ENCODE measurements around the gene GON7.
"Not testable (repeated sequence)": the region's sequence is repeated elsewhere in the genome, so short reads cannot be mapped to it uniquely, and the experiment has no call there.

GON7 gene

DNA sequence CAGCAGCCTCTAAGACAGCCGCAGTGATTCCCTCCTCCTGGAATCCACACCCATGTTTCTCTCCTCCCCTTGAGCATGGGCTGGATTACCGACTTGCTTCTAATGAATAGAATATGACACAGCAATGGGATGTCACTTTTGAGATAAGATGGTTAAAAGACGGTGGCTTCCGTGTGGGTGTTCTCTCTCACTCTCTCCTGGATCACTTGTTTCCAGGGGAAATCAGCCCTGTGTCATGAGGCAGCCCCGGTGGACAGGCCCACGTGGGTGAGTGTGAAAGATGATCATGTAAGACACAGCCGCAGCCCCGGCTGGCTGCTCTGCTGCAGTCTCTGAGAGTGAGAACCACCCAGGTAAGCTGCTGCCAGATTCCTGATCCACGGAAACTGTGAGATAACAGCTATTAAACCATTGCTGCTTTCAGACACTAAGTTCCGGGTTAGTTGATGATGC, 32.9 kb downstream of the GON7 start:
- Histone ChIP-seq H3K27me3 (ENCODE audit: control insufficient read depth, low read length) (0 out of 2 replicates have a peak, but pooled peaks cover 3% of the 10 kb centered on the region), H3K4me1 (ENCODE audit: control insufficient read depth, low read length) (peaks cover 5% of the 10 kb centered on the region), H3K27ac (ENCODE audit: low read depth, low read length) (no peak overlapping the region)

DNA sequence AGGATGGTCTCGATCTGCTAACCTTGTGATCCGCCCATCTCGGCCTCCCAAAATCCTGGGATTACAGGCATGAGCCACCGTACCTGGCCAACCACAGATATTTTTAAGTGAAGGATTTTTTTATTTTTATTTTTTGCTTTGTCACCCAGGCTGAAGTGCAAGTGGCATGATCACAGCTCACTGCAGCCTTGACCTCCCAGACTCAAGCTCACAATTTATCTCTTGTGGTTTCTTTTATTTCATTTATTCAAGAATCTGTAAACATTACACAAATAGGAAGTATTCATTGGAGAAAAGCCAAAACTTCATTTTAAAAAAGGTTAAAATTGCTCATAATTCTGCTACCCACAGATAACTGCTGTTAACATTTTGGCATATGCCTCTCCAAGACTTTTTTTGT, 35.5 kb downstream of the GON7 start:
- H3K4me2 ChIP-seq (ENCODE audit: low read length), result no peak overlapping the region
- H4K20me1 ChIP-seq (ENCODE audit: control insufficient read depth, insufficient read depth, low read depth, low read length), result no peaks in the 10 kb centered on the region
- no peaks in the 10 kb centered on the region for H3K4me1 ChIP-seq (ENCODE audit: control insufficient read depth, low read length)
- H3K9me3 ChIP-seq (ENCODE audit: control insufficient read depth, insufficient read depth, low read length), result no peaks in the 10 kb centered on the region
- TF ChIP-seq EZH2phosphoT487 (IDR thresholded peaks at IDR 0.05; ENCODE audit: borderline replicate concordance, low read length), result no peak
- TF ChIP-seq, protein P1, sequence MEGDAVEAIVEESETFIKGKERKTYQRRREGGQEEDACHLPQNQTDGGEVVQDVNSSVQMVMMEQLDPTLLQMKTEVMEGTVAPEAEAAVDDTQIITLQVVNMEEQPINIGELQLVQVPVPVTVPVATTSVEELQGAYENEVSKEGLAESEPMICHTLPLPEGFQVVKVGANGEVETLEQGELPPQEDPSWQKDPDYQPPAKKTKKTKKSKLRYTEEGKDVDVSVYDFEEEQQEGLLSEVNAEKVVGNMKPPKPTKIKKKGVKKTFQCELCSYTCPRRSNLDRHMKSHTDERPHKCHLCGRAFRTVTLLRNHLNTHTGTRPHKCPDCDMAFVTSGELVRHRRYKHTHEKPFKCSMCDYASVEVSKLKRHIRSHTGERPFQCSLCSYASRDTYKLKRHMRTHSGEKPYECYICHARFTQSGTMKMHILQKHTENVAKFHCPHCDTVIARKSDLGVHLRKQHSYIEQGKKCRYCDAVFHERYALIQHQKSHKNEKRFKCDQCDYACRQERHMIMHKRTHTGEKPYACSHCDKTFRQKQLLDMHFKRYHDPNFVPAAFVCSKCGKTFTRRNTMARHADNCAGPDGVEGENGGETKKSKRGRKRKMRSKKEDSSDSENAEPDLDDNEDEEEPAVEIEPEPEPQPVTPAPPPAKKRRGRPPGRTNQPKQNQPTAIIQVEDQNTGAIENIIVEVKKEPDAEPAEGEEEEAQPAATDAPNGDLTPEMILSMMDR (IDR thresholded peaks at IDR 0.05; ENCODE audit: low read depth, low read length, poor library complexity, severe bottlenecking), result no peak
- no peaks in the 10 kb centered on the region for H3F3A ChIP-seq (ENCODE audit: control insufficient read depth, insufficient read depth)
- H3K9me2 ChIP-seq (replicated peaks; ENCODE audit: control insufficient read depth, low read length), result no peaks in the 10 kb centered on the region
- 0 out of 2 replicates have a peak, but pooled peaks cover 3% of the 10 kb centered on the region for H3K27me3 ChIP-seq (ENCODE audit: control insufficient read depth, low read length)
- no peak overlapping the region for H3K27ac ChIP-seq (ENCODE audit: low read depth, low read length)
- H3K79me2 ChIP-seq (ENCODE audit: control insufficient read depth, low read length), result no peaks in the 10 kb centered on the region
- H3K4me3 ChIP-seq (ENCODE audit: low read length), result no peak overlapping the region
- no peaks in the 10 kb centered on the region for H3K36me3 ChIP-seq (ENCODE audit: control insufficient read depth, low read length)

More for the DNA sequence above, 32.9 kb downstream of the GON7 start:
- Histone ChIP-seq H3K9me3 (ENCODE audit: control insufficient read depth, insufficient read depth, low read length) (no peaks in the 10 kb centered on the region), H3K79me2 (ENCODE audit: control insufficient read depth, low read length) (no peaks in the 10 kb centered on the region), H3K4me2 (ENCODE audit: low read length) (no peak overlapping the region), H3K36me3 (ENCODE audit: control insufficient read depth, low read length) (no peaks in the 10 kb centered on the region), H4K20me1 (ENCODE audit: control insufficient read depth, insufficient read depth, low read depth, low read length) (no peaks in the 10 kb centered on the region), H3K4me3 (ENCODE audit: low read length) (no peak overlapping the region), H3K9me2 (replicated peaks; ENCODE audit: control insufficient read depth, low read length) (no peaks in the 10 kb centered on the region), H3F3A (ENCODE audit: control insufficient read depth, insufficient read depth) (no peaks in the 10 kb centered on the region)
- TF ChIP-seq, protein P1 (IDR thresholded peaks at IDR 0.05; ENCODE audit: low read depth, low read length, poor library complexity, severe bottlenecking), result no peak
- no peak for TF ChIP-seq EZH2phosphoT487 (IDR thresholded peaks at IDR 0.05; ENCODE audit: borderline replicate concordance, low read length)

DNA sequence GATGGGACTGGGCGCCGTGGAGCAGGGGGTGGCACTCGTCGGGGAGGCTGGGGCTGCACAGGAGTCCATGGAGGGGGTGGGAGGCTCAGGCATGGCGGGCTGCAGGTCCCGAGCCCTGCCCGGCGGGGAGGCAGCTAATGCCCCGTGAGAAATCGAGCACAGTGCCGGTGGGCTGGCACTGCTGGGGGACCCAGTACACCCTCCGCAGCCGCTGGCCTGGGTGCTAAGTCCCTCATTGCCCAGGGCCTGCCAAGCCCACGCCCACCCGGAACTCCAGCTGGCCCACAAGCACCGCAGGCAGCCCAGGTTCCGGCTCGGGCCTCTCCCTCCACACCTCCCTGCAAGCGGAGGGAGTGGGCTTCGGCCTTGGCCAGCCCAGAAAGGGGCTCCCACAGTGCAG, 36.7 kb downstream of the GON7 start:
- H3K9me3 ChIP-seq (ENCODE audit: control insufficient read depth, insufficient read depth, low read length); H3K4me2 ChIP-seq (ENCODE audit: low read length); H3K4me3 ChIP-seq (ENCODE audit: low read length); H3K27me3 ChIP-seq (ENCODE audit: control insufficient read depth, low read length); H3K27ac ChIP-seq (ENCODE audit: low read depth, low read length); H3K4me1 ChIP-seq (ENCODE audit: control insufficient read depth, low read length); H3K9me2 ChIP-seq (replicated peaks; ENCODE audit: control insufficient read depth, low read length); H3F3A ChIP-seq (ENCODE audit: control insufficient read depth, insufficient read depth); H4K20me1 ChIP-seq (ENCODE audit: control insufficient read depth, insufficient read depth, low read depth, low read length); H3K36me3 ChIP-seq (ENCODE audit: control insufficient read depth, low read length); H3K79me2 ChIP-seq (ENCODE audit: control insufficient read depth, low read length): not testable (repeated sequence)

DNA sequence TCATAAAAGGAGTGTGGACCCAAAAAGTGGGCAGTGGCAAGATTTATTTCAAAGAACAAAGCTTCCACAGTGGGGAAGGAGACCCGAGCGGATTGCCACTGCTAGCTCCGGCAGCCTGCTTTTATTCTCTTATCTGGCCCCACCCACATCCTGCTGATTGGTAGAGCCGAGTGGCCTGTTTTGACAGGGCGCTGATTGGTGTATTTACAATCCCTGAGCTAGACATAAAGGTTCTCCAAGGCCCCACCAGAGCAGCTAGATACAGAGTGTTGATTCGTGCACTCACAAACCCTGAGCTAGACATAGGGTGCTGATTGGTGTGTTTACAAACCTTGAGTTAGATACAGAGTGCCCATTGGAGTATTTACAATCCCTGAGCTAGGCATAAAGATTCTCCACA, 37.2 kb downstream of the GON7 start:
- not testable (repeated sequence) for H3K9me3 ChIP-seq (ENCODE audit: control insufficient read depth, insufficient read depth, low read length); H3F3A ChIP-seq (ENCODE audit: control insufficient read depth, insufficient read depth); H3K27me3 ChIP-seq (ENCODE audit: control insufficient read depth, low read length); H3K4me3 ChIP-seq (ENCODE audit: low read length); H3K4me2 ChIP-seq (ENCODE audit: low read length); H3K79me2 ChIP-seq (ENCODE audit: control insufficient read depth, low read length); H3K36me3 ChIP-seq (ENCODE audit: control insufficient read depth, low read length); H3K27ac ChIP-seq (ENCODE audit: low read depth, low read length); H3K9me2 ChIP-seq (replicated peaks; ENCODE audit: control insufficient read depth, low read length); H4K20me1 ChIP-seq (ENCODE audit: control insufficient read depth, insufficient read depth, low read depth, low read length)
- peaks cover 12% of the 10 kb centered on the region for H3K4me1 ChIP-seq (ENCODE audit: control insufficient read depth, low read length)

DNA sequence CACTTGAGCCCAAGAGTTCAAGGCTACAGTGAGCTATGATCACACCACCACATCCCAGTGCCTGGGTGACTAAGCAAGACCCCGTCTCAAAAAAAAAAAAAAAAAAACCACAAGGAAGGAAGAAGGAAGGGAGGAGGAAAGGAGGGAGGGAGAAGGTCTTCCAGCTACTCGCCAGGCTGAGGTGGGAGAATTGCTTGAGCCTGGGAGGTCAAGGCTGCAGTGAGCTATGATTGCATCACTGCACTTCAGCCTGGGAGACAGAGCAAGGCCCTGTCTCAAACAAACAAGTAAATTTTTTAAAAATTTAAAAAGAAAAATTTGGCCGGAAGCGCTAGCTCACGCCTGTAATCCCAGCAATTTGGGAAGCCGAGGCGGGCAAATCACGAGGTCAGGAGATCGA, 38.3 kb downstream of the GON7 start:
- not testable (repeated sequence) for H3K9me2 ChIP-seq (replicated peaks; ENCODE audit: control insufficient read depth, low read length); H3K79me2 ChIP-seq (ENCODE audit: control insufficient read depth, low read length); H3K4me2 ChIP-seq (ENCODE audit: low read length); H3K27me3 ChIP-seq (ENCODE audit: control insufficient read depth, low read length); H4K20me1 ChIP-seq (ENCODE audit: control insufficient read depth, insufficient read depth, low read depth, low read length); H3K27ac ChIP-seq (ENCODE audit: low read depth, low read length); H3K9me3 ChIP-seq (ENCODE audit: control insufficient read depth, insufficient read depth, low read length); H3K36me3 ChIP-seq (ENCODE audit: control insufficient read depth, low read length); H3F3A ChIP-seq (ENCODE audit: control insufficient read depth, insufficient read depth); H3K4me3 ChIP-seq (ENCODE audit: low read length)
- H3K4me1 ChIP-seq (ENCODE audit: control insufficient read depth, low read length), result peaks cover 15% of the 10 kb centered on the region

DNA sequence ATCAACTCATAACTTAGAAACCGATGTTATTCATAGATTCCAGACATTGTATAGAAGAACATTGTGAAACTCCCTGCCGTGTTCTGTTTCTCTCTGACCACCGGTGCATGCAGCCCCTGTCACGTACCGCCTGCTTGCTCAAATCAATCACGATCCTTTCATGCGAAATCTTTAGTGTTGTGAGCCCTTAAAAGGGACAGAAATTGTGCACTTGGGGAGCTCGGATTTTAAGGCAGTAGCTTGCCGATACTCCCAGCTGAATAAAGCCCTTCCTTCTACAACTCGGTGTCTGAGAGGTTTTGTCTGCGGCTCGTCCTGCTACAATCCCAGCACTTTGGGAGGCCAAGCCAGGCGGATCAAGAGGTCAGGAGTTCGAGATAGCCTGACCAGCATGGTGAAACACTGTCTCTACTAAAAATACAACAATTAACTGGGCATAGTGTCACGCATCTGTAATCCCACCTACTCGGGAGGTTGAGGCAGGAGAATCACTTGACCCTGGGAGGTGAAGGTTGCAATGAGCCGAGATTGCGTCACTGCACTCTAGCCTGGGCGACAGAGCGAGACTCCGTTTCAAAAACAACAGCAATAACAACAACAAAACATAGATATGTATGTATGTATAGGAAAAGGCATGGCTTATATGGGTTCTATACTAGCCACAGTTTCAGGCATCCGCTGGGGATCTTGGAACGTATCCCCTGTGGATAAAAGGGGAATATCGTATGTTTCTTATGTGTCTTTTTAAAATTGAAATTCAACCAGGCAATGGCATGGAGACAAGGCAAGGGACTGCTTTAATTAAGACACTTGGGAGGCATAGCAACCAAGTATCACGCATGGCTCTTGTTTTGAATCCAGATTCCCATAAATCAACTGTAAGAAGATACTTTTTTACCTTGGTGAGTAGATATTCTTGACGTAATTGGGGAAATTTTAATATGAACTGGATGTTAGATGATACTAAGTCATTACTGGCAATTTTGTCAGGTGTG, 41.3 kb downstream of the GON7 start:
- H3K9me3 ChIP-seq (ENCODE audit: control insufficient read depth, insufficient read depth, low read length); H4K20me1 ChIP-seq (ENCODE audit: control insufficient read depth, insufficient read depth, low read depth, low read length); H3F3A ChIP-seq (ENCODE audit: control insufficient read depth, insufficient read depth); H3K79me2 ChIP-seq (ENCODE audit: control insufficient read depth, low read length); H3K9me2 ChIP-seq (replicated peaks; ENCODE audit: control insufficient read depth, low read length); H3K27me3 ChIP-seq (ENCODE audit: control insufficient read depth, low read length); H3K36me3 ChIP-seq (ENCODE audit: control insufficient read depth, low read length): not testable (repeated sequence)
- 0 out of 2 replicates have a peak overlapping the region, but pooled peaks have one; percentile 12 for H3K4me3 ChIP-seq (ENCODE audit: low read length)
- peak overlapping the region; percentile 59 for H3K27ac ChIP-seq (ENCODE audit: low read depth, low read length)
- peak overlapping the region; percentile 33 for H3K4me2 ChIP-seq (ENCODE audit: low read length)
- peaks cover 33% of the 10 kb centered on the region for H3K4me1 ChIP-seq (ENCODE audit: control insufficient read depth, low read length)

Measured in DOHH2 (cell line).